Frontal cortex (tissue), 4 donors: ENCODE data around the gene BRINP3. TPM values are rescaled to one million over a fixed set of nuclear protein-coding genes. Genes with fewer than 3 reads are reported as not detected.

Experiments
- DNase-seq, 2 donors: peaks; one replicate each; pipeline ENCODE4 v3.0.0; 2012; ENCODE audit warnings: low spot score in 2 of 2
- FAIRE-seq: peaks from 2 replicates; lab custom pipeline; 2012; peaks lifted over from hg19 to GRCh38; lab: Jason Lieb, UNC
- total RNA-seq: library from RNA; depleted of rRNA; stranded (reverse); fragments of >200 nt; gene quantifications from one replicate; pipeline ENCODE4 v1.2.3, GENCODE V29; 2014
- donor health status: control.
- donor health status: control.
- donor health status: control.

Gene BRINP3
- total RNA-seq, 1 donor from 2014 or later = 51.8 TPM

- FAIRE-seq (no peak), DNase-seq (no peak)
These were observed 269.9 kb downstream of the BRINP3 start for GRCh38 chr1:190207733-190208132.

- FAIRE-seq (no peak), DNase-seq (no peak)
These were observed 272.0 kb downstream of the BRINP3 start for GRCh38 chr1:190205713-190206112.

- FAIRE-seq = no peak
- DNase-seq = no peak
These were observed 281.6 kb downstream of the BRINP3 start for GRCh38 chr1:190196020-190196419.

- FAIRE-seq (no peak), DNase-seq (no peak)
These were observed 284.1 kb downstream of the BRINP3 start for GRCh38 chr1:190193508-190194115.

GRCh38 chr1:190192627-190193026 lies 285.0 kb downstream of the BRINP3 start:
- FAIRE-seq (no peak), DNase-seq (no peak)

GRCh38 chr1:190183588-190183987 lies 294.1 kb downstream of the BRINP3 start:
- FAIRE-seq (no peak), DNase-seq (no peak)

- no peak for FAIRE-seq
- DNase-seq = no peak
These were observed 297.8 kb downstream of the BRINP3 start for GRCh38 chr1:190179817-190180216.

- DNase-seq (no peak), FAIRE-seq (no peak)
These were observed 298.8 kb downstream of the BRINP3 start for GRCh38 chr1:190178827-190179226.

GRCh38 chr1:190177555-190177954 lies 300.1 kb downstream of the BRINP3 start:
- FAIRE-seq = no peak
- no peak for DNase-seq

- FAIRE-seq (no peak), DNase-seq (no peak)
These were observed 300.9 kb downstream of the BRINP3 start for GRCh38 chr1:190176776-190177175.

GRCh38 chr1:190175320-190175719 lies 302.3 kb downstream of the BRINP3 start:
- FAIRE-seq = no peak
- DNase-seq = no peak

- FAIRE-seq (no peak), DNase-seq (no peak)
These were observed 304.8 kb downstream of the BRINP3 start for GRCh38 chr1:190172651-190173430.

GRCh38 chr1:190170321-190170720 lies 307.3 kb downstream of the BRINP3 start:
- no peak for DNase-seq
- FAIRE-seq = no peak

GRCh38 chr1:190169311-190170067 lies 308.2 kb downstream of the BRINP3 start:
- peak; percentile 49 for FAIRE-seq

GRCh38 chr1:190168893-190169280 lies 308.8 kb downstream of the BRINP3 start:
- FAIRE-seq (no peak), DNase-seq (no peak)

More at GRCh38 chr1:190169311-190170067, 308.2 kb downstream of the BRINP3 start:
- DNase-seq = no peak

- no peak for DNase-seq
- no peak for FAIRE-seq
These were observed 309.4 kb downstream of the BRINP3 start for GRCh38 chr1:190168116-190168892.

GRCh38 chr1:190159146-190159545 lies 318.5 kb downstream of the BRINP3 start:
- no peak for FAIRE-seq
- DNase-seq = no peak

GRCh38 chr1:190154744-190155143 lies 322.9 kb downstream of the BRINP3 start:
- FAIRE-seq (no peak), DNase-seq (no peak)

GRCh38 chr1:190147616-190148015 lies 330.0 kb downstream of the BRINP3 start:
- DNase-seq (no peak), FAIRE-seq (no peak)

- DNase-seq = no peak
- no peak for FAIRE-seq
These were observed 333.0 kb downstream of the BRINP3 start for GRCh38 chr1:190144650-190145049.
